NCI-H82 (cell line): ENCODE data around the gene CACNA1F.

Source experiments
- DNase-seq: peaks from one replicate; lab custom pipeline; 2025; lab: John Stamatoyannopoulos, UW

Gene CACNA1F

DNA sequence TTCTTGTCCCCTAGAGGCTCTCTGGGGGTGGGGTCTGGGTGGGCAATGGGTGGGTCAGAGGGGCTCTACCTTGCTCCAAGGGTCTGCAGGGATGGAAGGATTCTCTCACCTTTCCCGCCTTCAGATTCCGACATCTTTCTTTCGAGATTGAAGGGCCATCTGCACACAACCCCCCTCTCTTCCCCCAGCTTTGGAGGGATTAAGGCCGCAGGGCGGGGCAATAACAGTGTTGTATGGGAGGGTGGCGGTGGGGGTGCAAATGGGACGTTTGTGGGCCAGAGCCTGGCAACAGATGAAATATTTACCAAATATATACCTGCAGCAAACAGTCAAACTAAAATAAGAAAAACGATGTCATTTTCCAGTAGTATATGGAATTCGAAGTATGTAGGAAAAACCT is at the start of gene CACNA1F:
Gene CACNA1F, minus strand, starts transcription at position 165 of the 400 bp plus-strand sequence. Its CDS starts 31 bp downstream, at position 134.
- DNase-seq: peak; percentile 94

GRCh38 chrX:49282647-49283011 is 49.5 kb upstream of the CACNA1F start:
- peak; percentile 92 for DNase-seq

- no peak for DNase-seq
Measured at GRCh38 chrX:49278081-49278480, 44.9 kb upstream of the CACNA1F start.

DNA sequence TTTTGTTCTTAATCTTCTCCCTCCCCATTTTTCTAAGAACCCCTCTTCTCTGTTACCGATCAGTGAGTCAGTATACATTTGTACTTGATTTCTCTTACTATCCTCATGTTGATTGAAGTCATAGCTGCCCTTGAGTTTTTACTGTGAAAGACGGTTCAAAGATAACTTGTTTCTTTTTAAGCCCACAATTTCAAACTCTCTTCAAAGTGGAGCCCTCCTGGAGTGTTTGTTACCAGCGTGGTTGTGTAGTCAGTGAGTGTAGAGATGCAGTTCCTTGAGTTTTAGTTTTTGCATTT is 44.3 kb upstream of the CACNA1F start:
- DNase-seq: no peak

GRCh38 chrX:49276671-49277534 is 43.8 kb upstream of the CACNA1F start:
- no peak for DNase-seq

GRCh38 chrX:49276207-49276606 is 43.1 kb upstream of the CACNA1F start:
- DNase-seq: no peak

DNA sequence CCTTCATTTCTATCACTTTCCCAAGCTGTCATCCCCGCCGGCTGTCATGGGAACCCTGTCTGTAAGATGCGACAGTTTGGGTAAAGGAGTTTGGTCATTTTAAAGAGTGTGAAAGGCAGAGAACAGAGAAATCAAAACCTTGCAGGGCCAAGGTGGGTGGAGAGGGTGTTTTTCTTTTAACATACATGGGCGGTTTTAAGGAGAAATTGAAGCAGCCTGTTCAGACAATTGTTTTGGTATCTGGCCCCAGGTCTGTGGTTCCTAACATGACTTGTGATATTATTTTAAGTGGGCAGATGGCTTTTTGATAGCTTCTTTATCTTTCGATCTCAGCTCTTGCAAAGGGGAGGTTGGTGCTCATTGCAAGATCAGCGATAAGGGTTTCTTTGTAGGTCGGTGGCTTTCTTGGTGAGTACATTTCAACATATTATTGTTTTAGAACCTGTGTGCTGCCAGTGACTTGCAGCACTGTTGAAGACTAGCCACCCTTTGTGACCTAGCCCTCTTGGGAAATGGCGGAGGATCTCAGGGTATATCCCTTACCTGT is 40.1 kb upstream of the CACNA1F start:
- DNase-seq: no peak

- DNase-seq: no peak
Measured at GRCh38 chrX:49272421-49272820, 39.3 kb upstream of the CACNA1F start.

DNA sequence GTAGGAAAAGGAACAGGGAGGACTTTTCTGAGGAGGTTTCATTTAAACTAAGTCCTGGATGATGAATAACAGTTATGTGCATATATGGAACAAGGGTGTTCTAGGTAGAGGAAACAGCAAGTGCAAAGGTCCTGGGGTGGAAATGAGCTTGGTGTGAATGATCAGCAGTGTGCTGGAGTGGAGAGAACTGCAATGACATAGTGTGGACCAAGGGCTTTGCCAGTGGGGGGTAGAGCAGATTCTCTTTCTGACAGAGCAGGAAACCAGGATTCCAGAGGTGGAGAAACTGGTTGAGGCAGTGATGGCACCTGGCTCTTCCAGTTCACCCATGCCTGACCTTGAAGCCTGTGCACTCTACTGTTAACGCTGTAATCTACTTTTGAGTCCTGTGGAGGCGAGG is 38.2 kb upstream of the CACNA1F start:
- DNase-seq: no peak

DNA sequence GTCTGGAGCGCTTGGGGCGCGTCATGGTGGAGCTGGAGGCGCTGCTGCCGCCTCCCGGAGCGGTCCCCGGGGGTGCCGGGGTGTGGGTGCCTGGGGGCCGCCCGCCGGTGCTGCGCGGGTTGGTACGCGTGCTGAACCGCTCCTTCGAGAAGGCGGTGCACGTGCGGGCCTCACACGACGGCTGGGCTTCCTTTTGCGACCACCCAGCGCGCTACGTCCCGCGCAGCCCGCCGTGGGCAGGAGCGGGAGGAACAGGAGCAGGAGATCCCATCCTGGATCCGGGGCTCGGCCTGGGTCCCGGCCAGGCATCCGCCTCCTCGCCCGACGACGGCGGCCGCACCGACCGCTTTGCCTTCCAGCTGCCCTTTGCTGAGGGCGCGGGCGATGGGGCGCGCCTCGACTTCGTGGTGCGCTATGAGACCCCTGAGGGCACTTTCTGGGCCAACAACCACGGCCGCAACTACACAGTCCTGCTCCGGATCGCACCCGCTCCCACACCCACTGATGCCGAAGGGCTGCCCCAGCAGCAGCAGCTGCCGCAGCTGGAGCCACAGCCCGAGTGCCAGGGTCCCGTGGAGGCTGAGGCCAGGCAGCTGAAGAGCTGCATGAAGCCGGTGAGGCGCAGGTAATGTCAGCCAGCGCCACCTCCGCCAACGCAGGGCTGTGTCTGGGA is 37.2 kb upstream of the CACNA1F start:
- no peak for DNase-seq

GRCh38 chrX:49269767-49270248 is 36.7 kb upstream of the CACNA1F start, which contains the start of gene PPP1R3F:
Gene PPP1R3F, plus strand, starts transcription at chrX:49269793. Its CDS starts 77 bp downstream, at chrX:49269870.
- DNase-seq: no peak

DNA sequence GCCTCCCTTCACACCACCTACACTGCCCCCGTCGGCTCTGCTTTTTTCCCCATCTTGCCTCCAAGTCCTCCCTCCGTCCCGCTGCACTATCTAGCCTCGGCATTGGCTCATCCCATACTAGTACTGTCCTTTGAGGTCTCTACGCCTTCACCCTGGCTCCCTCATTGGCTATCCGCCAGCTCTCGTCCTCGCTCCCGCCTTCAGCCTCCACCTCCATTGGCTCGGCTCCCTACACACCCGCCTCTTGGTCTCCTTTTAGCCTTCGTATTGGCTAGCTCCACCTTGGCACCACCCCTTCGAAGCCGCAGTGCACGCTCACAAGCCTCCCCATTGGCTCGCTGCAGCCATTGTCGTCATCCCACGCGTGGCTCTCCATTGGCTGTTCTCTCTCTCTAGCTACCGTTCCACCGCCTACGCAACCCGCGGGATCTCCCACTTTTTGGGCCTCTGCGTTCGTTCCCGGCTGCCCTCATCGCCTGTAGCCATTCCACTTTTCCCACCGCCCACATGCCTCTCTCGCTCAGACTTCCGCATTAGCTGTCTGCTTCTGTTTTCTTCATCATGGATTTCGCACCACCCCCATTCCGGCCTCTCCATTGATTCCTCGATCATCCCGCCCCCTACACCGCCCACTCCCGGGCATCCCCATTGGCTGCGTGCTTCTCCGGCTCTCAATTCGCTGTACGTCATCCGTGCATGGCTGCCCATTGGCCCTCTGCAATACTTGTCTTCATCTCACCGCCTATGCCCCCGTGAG is 36.0 kb upstream of the CACNA1F start:
- DNase-seq: peak; percentile 99

DNA sequence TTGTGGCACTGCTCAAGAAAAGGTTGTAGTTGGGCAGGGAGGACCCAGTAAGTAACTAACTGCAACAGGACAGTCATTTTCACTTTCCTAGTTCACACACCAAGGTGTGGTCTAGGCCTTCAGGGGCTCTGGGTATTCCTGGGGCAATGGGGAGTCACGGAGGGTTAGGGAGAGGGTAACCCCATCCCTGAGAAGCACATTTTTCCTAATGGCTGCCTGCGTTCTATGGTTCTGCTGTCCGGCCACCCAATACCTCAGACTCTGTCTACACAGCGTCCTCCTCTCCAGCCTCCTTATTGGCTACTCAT is 35.5 kb upstream of the CACNA1F start:
- no peak for DNase-seq

DNA sequence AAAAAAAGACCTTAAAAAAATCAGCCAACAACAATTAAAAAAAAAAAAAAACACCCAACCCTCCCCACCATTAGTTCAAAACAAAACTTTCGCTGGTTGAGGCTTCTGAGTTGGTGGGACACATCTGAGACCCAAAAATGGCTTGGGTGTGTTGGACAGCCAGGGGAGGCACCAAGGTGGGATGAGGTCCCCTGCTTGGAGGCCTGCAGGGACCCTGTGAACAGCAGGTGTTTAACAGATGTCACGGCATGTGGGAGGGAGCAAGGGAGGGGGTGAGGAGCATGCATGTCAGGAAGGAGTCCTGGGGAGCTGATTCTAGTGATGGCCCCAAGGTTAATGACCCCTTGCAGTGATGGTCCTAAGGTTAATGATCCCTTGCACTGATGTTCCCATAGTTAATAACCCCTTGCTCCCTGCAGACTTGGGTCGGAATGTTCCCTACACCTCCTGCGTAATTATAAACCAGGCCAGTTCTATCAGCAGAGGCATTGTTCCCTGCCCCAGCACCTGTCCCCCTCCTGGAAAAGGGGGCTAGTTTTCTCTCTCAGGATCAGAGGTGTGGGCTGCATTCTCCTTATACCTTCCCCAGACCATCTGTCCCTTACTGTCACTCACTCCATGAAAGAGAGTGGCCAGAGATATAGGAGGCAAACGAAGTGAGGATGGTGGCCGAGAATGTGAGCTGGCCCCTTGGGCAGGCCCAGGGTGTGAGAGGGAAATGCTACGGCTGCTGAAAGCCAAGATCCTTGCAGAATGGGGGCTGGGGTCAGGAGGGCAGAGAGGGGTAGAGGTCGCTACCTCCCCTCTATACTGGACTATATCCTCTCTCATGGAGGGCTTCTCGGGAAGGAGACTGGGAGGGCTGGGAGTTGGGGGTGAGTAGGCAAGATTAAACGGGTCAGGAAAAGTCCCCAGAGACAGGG is 33.6 kb upstream of the CACNA1F start:
- DNase-seq: peak; percentile 61

GRCh38 chrX:49264460-49264859 is 31.3 kb upstream of the CACNA1F start, which contains the start of gene FOXP3:
Gene FOXP3, minus strand, starts transcription at chrX:49264710. Its CDS starts 6,205 bp downstream, at chrX:49258505.
- no peak for DNase-seq

- no peak for DNase-seq
Measured at GRCh38 chrX:49263631-49264030, 30.5 kb upstream of the CACNA1F start.

DNA sequence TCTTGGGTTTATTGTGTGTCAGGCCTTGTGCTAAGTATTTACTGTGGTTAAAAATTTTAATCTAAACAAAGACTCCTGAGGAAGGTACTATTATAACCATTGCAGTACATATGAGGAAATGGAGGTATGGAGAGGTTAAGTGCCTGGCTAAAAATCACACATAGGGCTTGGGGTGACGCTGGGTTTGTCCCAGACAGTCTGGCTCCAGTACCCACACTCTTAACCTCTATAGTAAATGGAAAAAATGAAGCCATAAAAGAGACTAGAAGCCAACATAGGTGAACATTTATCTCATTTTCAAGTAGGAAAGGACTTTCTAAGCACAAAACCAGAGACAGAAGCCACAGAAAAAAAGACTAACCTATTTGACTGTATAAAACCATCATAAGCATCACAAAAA is 29.5 kb upstream of the CACNA1F start:
- DNase-seq: no peak

- DNase-seq: no peak
Measured at GRCh38 chrX:49260221-49260985, 27.3 kb upstream of the CACNA1F start.

- no peak for DNase-seq
Measured at GRCh38 chrX:49258749-49259124, 25.6 kb upstream of the CACNA1F start.
